Measurements from ENCODE around the gene EPHB1.

Gene EPHB1

DNA sequence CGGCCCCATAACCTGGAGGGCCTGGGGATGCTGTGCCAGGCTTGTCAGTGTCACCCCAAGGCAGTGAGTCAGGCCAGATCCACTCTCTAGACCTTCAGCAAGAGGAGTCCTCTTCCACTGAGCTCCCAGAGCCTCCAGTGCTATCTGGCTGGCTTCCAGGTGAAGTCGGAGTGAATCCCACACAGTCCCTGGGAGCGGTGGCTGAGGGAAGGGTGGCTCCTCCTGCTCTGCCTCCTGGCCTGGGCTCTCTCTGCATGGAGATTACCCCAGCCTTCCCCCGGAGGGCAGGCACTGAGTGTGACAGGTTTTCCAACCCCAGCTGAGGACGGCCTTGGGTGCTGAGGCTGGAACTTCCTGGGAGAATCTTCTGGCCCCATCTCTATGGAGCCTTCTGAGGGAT lies 82.7 kb downstream of the EPHB1 start:
- Mint-ChIP-seq H3K36me3 (no peaks in the 10 kb centered on the region), H3K27me3 (peaks cover 26% of the 10 kb centered on the region), H3K4me1 (no peaks in the 10 kb centered on the region), H3K27ac (no peak overlapping the region), H3K9me3 (no peaks in the 10 kb centered on the region), H3K4me3 (no peak overlapping the region)
- no peak for DNase-seq
- CTCF ChIA-PET: no interaction called here

GRCh38 chr3:134879990-134880389 lies 84.9 kb downstream of the EPHB1 start:
- H3K27ac Mint-ChIP-seq: no peak overlapping the region
- H3K36me3 Mint-ChIP-seq: no peaks in the 10 kb centered on the region
- H3K4me3 Mint-ChIP-seq: no peak overlapping the region
- H3K9me3 Mint-ChIP-seq: no peaks in the 10 kb centered on the region
- CTCF ChIA-PET: no interaction called here
- DNase-seq: no peak
- peaks cover 22% of the 10 kb centered on the region for H3K27me3 Mint-ChIP-seq
- H3K4me1 Mint-ChIP-seq: no peaks in the 10 kb centered on the region

DNA sequence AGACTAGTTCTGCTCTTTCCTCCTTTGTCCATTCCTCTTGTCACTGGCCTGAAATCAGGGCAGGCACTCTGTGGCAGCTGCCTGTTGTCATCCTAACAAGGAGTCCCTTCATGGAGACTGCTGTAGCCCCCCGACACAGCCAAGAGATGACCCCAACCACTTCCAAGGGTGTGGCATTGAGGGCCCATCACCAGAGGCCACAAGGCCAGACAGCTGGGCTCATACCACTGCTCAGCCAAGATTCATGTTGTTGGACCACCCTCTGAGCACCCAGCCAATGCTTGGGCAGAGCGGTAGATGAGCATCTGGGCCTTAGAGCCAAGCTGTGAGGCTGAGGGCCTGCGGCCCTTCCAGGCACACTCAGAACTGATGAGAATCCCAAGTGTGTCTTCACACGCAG lies 85.4 kb downstream of the EPHB1 start:
- Mint-ChIP-seq H3K9me3 (no peaks in the 10 kb centered on the region), H3K36me3 (no peaks in the 10 kb centered on the region), H3K27ac (no peak overlapping the region), H3K4me3 (no peak overlapping the region), H3K27me3 (peaks cover 22% of the 10 kb centered on the region), H3K4me1 (no peaks in the 10 kb centered on the region)
- no peak for DNase-seq
- CTCF ChIA-PET: no interaction called here

GRCh38 chr3:134881305-134881704 lies 86.2 kb downstream of the EPHB1 start:
- H3K4me1 Mint-ChIP-seq: peaks cover 7% of the 10 kb centered on the region
- no peaks in the 10 kb centered on the region for H3K9me3 Mint-ChIP-seq
- CTCF ChIA-PET: interaction anchor here (0.6 kb wide), 1 partner anchor 19 kb away, joined by 3 read pairs; no protein-coding TSS in a partner anchor
- no peak overlapping the region for H3K4me3 Mint-ChIP-seq
- H3K36me3 Mint-ChIP-seq: no peaks in the 10 kb centered on the region
- H3K27ac Mint-ChIP-seq: no peak overlapping the region
- H3K27me3 Mint-ChIP-seq: peaks cover 16% of the 10 kb centered on the region
- DNase-seq: no peak

GRCh38 chr3:134883697-134884385 lies 88.8 kb downstream of the EPHB1 start:
- DNase-seq: no peak
- no peaks in the 10 kb centered on the region for H3K9me3 Mint-ChIP-seq
- no peaks in the 10 kb centered on the region for H3K36me3 Mint-ChIP-seq
- H3K27ac Mint-ChIP-seq: no peak overlapping the region
- peaks cover 7% of the 10 kb centered on the region for H3K4me1 Mint-ChIP-seq
- CTCF ChIA-PET: no interaction called here
- H3K4me3 Mint-ChIP-seq: no peak overlapping the region
- H3K27me3 Mint-ChIP-seq: peaks cover 10% of the 10 kb centered on the region

DNA sequence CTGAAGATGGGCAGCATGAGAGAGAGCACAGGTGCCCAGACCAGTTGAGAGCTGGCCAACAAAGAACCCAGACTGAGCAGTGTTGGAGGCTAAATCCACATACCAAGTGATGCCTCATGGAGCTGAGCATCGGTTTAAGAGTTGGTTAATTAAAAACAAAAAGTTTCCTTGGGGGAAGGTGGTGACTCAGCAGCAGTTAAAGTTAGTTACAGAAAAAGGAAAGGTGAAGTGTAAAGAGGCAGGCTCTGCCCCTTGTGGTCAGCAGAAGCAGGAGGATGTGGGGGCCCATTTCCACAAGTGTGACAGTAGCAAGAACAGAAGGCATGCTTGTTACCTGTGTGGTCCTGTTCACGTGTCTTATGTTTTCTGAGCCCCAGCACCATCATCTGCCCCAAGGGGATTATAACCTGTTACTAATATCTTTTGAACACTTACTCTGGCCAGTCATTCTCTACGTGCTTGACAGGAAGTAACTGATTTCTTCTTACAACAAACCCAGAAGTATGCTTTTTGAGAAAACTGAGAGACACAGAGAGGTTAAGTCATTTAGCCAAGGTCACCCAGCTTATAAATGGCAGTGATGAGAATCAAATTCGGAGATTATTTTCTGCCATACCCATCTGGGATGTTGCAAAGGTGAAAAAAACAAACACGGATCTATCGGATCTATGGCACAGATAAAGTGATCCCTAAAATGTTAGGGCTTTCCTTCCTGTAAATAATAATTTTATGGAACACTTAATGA lies 91.0 kb downstream of the EPHB1 start:
- CTCF ChIA-PET: no interaction called here
- Mint-ChIP-seq H3K4me1 (peaks cover 7% of the 10 kb centered on the region), H3K36me3 (no peaks in the 10 kb centered on the region), H3K4me3 (no peak overlapping the region), H3K27ac (no peak overlapping the region), H3K9me3 (no peaks in the 10 kb centered on the region), H3K27me3 (peaks cover 8% of the 10 kb centered on the region)
- no peak for DNase-seq

- H3K4me3 Mint-ChIP-seq: no peak overlapping the region
- no peak for DNase-seq
- H3K27me3 Mint-ChIP-seq: peaks cover 6% of the 10 kb centered on the region
- H3K4me1 Mint-ChIP-seq: peaks cover 7% of the 10 kb centered on the region
- no peak overlapping the region for H3K27ac Mint-ChIP-seq
- no peaks in the 10 kb centered on the region for H3K9me3 Mint-ChIP-seq
- H3K36me3 Mint-ChIP-seq: no peaks in the 10 kb centered on the region
- CTCF ChIA-PET: no interaction called here
Measured at GRCh38 chr3:134886991-134887390, 91.9 kb downstream of the EPHB1 start.

DNA sequence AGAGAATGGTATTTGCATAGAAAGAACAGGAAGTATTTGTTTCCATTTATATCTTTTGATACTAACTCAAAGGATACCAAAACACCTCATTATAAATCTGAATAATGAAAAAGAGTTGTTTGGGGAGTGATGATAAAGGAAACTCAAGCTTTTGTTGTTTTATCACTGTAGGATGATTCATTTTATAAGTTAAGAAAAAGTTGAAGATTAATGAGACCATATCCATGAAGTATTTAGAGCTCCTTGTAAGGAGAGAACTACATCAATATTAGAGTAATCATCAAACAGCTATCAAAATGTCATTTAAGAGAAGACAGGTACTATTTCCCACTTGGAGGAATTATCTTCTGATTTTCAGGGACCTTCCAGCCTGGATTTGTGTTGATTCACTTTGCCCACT lies 92.5 kb downstream of the EPHB1 start:
- peaks cover 7% of the 10 kb centered on the region for H3K4me1 Mint-ChIP-seq
- no peak overlapping the region for H3K4me3 Mint-ChIP-seq

DNA sequence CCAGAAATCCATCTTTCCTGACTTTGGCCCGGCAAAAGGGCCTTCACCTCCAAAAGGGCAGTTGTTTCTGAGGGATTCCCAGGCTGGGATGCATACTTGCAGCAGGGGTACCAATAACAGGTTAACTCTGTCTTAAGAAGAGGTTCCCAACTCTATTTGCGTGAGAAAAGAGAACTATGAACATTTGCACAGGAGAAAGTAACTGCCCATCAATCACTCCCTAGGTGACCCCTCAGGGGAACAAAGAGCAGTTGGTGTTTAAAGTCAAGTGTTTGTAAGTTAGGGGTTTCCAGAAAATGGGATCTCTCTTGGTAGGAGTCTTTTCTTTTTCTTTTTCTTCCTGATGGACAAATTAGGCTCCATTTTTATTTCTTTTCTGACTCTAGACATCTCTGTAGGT lies 97.3 kb downstream of the EPHB1 start:
- no peak for DNase-seq
- Mint-ChIP-seq H3K4me1 (no peaks in the 10 kb centered on the region), H3K4me3 (no peak overlapping the region), H3K9me3 (no peaks in the 10 kb centered on the region), H3K27me3 (peaks cover 16% of the 10 kb centered on the region), H3K27ac (no peak overlapping the region), H3K36me3 (no peaks in the 10 kb centered on the region)
- CTCF ChIA-PET: interaction anchor here (1.4 kb wide), 1 partner anchor 12 kb away, joined by 4 read pairs; no protein-coding TSS in a partner anchor

More for the DNA sequence above, 92.5 kb downstream of the EPHB1 start:
- Mint-ChIP-seq H3K27ac (no peak overlapping the region), H3K36me3 (no peaks in the 10 kb centered on the region), H3K9me3 (no peaks in the 10 kb centered on the region), H3K27me3 (peaks cover 2% of the 10 kb centered on the region)
- DNase-seq: no peak
- CTCF ChIA-PET: no interaction called here

GRCh38 chr3:134892761-134893160 lies 97.7 kb downstream of the EPHB1 start:
- H3K36me3 Mint-ChIP-seq: no peaks in the 10 kb centered on the region

DNA sequence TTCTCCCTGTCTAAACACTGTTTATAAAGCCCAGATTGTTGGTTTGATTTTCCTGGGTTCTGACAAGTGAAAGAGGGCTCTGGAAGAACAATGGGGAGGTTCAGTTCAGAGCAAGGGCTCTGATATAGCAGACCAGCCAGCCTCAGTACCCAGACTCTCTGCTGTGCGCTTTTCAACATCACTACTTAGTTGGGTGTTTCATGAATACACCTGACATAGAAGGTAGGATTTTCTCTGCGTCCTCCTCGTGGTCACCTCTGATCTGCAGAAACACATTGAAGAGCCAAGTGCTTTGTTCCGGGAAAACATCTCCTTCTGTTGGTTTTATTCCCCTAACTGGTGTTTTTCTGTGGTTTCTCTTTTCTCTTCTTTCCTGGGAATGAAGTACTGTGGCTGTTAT lies 99.5 kb downstream of the EPHB1 start:
- CTCF ChIA-PET: no interaction called here
- H3K27ac Mint-ChIP-seq: no peak overlapping the region
- peaks cover 16% of the 10 kb centered on the region for H3K27me3 Mint-ChIP-seq
- H3K4me1 Mint-ChIP-seq: no peaks in the 10 kb centered on the region
- H3K9me3 Mint-ChIP-seq: no peaks in the 10 kb centered on the region
- no peak for DNase-seq
- no peak overlapping the region for H3K4me3 Mint-ChIP-seq
- H3K36me3 Mint-ChIP-seq: no peaks in the 10 kb centered on the region

More at GRCh38 chr3:134892761-134893160, 97.7 kb downstream of the EPHB1 start:
- no peaks in the 10 kb centered on the region for H3K4me1 Mint-ChIP-seq
- CTCF ChIA-PET: no interaction called here
- no peak overlapping the region for H3K27ac Mint-ChIP-seq
- DNase-seq: no peak
- no peak overlapping the region for H3K4me3 Mint-ChIP-seq
- H3K9me3 Mint-ChIP-seq: no peaks in the 10 kb centered on the region
- peaks cover 16% of the 10 kb centered on the region for H3K27me3 Mint-ChIP-seq

DNA sequence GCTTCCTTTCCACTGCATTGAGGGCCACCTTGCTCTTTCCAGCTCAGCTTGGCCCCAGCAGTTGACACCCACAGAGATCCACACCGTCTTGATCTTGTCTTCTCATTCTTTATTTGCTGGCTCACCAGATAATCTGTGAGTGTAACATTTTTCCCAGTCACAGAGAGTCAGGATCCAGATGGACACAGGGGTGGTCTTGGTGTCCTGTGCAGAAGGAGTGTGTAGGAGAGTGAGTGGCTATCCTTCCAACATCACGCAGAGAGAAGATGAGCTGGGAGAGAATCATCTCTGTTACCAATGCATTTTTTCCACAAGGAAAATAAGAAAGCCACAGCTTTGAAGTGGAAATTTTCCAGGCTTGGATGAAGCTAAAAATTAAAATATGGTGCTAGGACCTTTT lies 100.1 kb downstream of the EPHB1 start:
- Mint-ChIP-seq H3K4me3 (no peak overlapping the region), H3K4me1 (no peaks in the 10 kb centered on the region), H3K27ac (no peak overlapping the region), H3K27me3 (peaks cover 16% of the 10 kb centered on the region), H3K9me3 (no peaks in the 10 kb centered on the region), H3K36me3 (no peaks in the 10 kb centered on the region)
- DNase-seq: no peak
- CTCF ChIA-PET: interaction anchor here (0.6 kb wide), 1 partner anchor 1415 kb away, joined by 3 read pairs; no protein-coding TSS in a partner anchor

GRCh38 chr3:134896141-134896540 lies 101.1 kb downstream of the EPHB1 start:
- CTCF ChIA-PET: no interaction called here
- H3K36me3 Mint-ChIP-seq: no peaks in the 10 kb centered on the region

GRCh38 chr3:134896696-134897095 lies 101.6 kb downstream of the EPHB1 start:
- Mint-ChIP-seq H3K4me1 (no peaks in the 10 kb centered on the region), H3K27me3 (peaks cover 24% of the 10 kb centered on the region), H3K9me3 (no peaks in the 10 kb centered on the region), H3K4me3 (no peak overlapping the region), H3K27ac (no peak overlapping the region), H3K36me3 (no peaks in the 10 kb centered on the region)
- DNase-seq: no peak
- CTCF ChIA-PET: no interaction called here

More at GRCh38 chr3:134896141-134896540, 101.1 kb downstream of the EPHB1 start:
- no peak for DNase-seq
- H3K4me1 Mint-ChIP-seq: no peaks in the 10 kb centered on the region
- peaks cover 20% of the 10 kb centered on the region for H3K27me3 Mint-ChIP-seq
- no peak overlapping the region for H3K27ac Mint-ChIP-seq
- no peak overlapping the region for H3K4me3 Mint-ChIP-seq
- no peaks in the 10 kb centered on the region for H3K9me3 Mint-ChIP-seq
